HG02571 (cell line): Measurements from ENCODE around the gene TMEM247.

Experiments
- ATAC-seq: cut with Tn5 transposase; IDR thresholded peaks from one replicate; pipeline ENCODE4 v1.9.1; 2021; ENCODE audit warnings: mild to moderate bottlenecking, moderate library complexity; ENCODE audit not compliant: unreplicated experiment

Gene TMEM247

DNA sequence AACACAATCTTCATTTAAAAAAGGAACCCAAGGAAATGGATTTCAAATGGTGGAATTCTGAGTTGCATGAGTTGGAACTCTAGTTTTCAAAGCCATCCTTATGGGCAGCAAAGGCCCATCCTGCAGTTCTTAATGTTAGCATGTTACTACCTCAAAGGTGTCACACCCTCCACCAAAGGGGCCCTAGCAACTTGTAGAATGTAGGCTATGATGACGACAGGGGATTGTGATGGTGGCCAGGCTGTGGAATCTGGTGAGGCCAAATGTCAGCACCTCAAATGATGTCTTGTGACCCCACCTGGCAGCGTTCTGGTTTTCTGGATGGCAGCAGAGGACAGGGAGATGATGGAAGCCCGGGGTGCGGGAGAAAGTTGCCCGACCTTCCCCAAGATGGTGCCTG is at the start of gene TMEM247:
TSS of gene TMEM247 (plus strand) at position 301 of the 400 bp plus-strand sequence.
- no peak for ATAC-seq

DNA sequence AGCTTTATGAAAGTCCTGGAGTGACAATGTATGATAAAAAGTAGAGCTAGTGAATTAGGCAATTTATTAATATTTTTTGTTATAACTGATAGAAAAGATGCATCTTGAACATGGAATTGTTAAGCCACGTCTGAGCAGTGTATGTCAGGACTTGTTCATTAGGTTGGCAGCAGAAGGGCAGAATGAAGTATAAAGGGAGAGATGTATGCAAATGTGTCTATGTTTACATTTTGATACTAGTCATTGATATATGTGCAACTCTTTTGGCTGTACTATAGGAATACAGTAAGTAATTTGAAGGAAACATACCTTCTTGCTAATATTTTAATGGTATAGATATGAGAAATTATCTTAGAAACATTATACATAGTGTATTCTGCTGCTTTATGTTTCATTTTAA is 49.0 kb upstream of the TMEM247 start:
- ATAC-seq = no peak

DNA sequence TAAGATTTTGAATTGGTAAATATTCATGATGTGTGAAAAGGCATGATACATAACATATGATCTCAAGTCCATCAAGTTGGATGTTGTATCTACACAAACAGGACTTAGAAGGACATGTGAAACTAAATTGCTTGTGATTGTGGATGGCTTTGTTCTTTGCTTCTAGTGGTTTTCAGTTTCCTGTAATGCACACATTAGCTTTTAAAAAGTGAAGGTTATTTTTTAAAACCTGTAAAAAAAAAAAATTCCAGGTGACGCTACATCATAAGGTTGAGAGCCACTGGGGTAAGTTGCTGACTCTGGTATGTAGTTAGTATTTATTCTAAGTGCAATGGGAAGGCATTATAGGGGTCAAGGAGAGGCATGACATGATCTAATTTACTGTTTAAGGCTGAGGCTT is 48.4 kb upstream of the TMEM247 start:
- ATAC-seq = no peak

DNA sequence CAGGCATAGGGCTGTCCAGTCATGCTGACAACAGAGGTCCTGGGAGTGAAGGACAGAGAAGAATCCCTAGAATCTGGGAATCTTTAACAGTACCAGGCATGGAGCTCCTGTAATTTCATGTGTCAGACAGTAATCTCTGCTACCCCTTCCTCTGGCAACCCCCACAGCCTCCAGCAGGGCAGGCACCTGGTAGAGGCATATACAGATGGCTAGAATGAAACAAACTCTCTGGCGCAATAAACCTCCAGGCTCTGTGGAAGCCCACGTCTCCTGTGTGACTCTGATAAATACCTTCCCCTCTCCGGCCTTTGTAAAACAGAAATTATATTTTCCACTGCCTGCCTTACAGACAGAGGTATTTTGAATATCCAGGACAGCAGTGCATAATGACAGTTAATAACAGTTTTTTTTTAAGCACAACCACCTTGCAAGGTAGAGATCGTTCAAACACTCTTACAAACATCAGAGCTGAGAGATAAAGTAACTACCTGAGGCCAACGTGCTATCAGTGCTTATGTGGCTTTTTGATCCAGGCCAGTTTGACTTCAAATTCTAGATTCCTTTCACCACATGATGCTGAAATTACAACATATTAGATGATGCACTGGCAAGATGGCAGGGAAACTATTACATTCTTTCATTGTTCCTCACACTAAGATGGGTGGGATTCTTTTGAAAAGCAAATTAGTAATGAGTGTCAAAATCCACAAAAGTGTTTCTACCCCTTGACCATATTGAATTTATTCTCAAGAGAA is 47.7 kb upstream of the TMEM247 start:
- no peak for ATAC-seq

- ATAC-seq = no peak
Observed at GRCh38 chr2:46434851-46435273, 44.5 kb upstream of the TMEM247 start.

- no peak for ATAC-seq
Observed at GRCh38 chr2:46435353-46435752, 44.0 kb upstream of the TMEM247 start.

- no peak for ATAC-seq
Observed at GRCh38 chr2:46435796-46436360, 43.5 kb upstream of the TMEM247 start.

GRCh38 chr2:46436800-46437199 is 42.6 kb upstream of the TMEM247 start:
- no peak for ATAC-seq

GRCh38 chr2:46438102-46438501 is 41.3 kb upstream of the TMEM247 start:
- no peak for ATAC-seq

DNA sequence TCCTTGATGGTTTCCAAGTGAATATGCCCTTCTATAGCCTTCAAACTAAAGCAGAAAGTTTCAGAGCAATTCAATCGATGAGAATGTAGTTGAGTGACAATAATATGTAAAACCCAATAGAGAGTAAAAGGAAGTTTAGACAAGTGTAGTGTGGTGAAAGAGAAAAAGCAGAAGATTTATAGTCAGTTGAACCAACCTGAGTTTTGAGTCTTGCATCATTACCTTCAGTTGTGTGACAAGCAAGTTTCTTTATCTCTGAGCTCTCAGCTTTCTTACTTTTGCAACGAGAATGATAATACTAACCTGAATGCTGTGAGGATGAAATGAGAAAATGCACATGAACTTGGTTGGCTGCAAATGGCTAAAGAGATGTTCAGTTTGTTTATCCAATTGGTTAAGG is 40.6 kb upstream of the TMEM247 start:
- no peak for ATAC-seq

DNA sequence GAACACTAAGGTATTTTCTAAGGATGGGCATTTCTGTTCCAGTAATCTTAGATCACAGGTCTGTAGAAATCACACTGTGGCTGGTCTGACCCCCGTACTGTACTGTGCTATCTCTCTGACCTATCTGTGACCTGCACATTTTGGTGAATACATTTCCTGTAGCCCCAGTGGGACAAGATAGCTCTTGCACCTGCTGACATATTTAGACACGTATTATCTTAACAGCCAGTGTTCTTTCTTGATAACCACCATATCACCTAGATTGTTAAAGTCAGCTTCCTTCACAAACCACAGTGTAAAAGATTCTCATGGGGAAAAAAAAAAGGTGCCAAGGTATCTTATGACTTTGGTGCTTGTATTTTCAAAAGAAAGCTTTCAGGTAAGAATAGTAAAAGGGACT is 39.8 kb upstream of the TMEM247 start:
- ATAC-seq = no peak

DNA sequence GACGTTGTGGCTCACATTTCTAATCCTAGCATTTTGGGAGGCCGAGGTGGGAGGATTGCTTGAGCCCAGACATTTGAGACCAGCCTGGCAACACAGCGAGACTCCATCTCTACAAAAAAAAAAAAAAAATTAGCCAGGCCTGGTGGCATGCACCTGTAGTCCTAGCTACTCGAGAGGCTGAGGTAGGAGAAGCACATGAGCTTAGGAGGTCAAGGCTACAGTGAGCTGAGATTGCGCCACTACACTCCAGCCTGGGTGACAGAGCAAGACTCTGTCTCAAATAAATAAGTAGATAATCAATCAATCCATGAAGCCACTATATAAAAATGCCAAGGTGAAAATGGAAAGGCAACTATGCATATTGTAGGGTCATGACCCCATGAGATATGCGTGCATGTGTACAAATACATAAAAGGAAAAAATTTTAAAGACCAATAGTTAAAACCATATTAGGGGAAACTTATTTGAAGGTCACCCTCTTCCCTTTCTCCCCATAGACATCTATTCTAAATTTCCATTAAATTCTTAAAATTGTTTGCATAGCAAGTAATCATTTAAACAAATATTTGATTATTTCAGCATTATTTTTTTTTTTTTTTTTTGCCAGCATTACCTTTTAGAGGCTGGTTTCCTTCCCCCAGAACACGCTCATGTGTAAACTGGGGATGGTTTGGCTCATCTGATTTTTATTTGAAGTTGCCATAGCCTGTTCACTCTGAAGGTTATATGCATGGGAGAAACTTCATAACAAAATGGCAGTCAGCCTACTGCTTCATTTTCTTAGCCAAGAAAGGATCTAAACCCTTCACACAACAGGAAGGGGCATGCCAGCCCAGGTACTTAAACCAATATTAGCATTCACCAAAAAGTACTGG is 37.3 kb upstream of the TMEM247 start:
- ATAC-seq = no peak

DNA sequence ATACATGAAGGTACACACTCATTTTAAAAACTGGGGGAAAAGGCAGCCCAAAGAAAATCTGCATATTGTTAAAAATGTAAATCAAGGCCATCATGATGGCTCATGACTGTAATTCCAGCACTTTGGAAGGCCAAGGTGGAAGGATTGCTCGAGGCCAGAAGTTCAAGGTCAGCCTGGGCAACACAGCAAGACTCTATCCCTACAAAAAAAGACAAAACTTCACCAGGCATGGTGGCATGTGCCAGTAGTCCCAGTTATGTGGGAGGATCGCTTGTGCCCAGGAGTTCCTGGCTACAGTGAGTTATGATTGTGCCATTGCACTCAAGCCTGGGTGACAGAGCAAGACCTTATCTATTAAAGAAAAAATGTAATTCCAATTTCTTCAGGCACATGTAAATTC is 34.6 kb upstream of the TMEM247 start:
- no peak for ATAC-seq

DNA sequence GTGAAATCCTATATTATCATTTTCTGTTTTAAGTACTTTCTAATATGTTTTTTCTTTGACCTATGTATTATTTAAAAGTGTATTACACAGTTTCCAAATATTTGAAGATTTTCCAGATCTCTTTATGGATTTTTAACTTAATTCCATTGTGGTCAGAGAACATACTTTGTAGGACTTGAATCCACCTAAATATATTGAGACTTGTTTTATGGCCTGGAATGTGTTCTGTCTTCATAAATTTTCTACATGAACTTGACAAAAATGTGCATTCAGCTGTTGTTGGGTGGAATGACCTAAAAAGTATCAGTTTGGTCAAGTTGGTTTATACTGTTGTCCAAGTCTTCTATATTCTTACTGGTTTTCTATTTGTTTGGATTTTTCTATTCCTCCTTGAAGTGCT is 33.8 kb upstream of the TMEM247 start:
- no peak for ATAC-seq

- ATAC-seq = no peak
Observed at GRCh38 chr2:46446871-46447568, 32.3 kb upstream of the TMEM247 start.

DNA sequence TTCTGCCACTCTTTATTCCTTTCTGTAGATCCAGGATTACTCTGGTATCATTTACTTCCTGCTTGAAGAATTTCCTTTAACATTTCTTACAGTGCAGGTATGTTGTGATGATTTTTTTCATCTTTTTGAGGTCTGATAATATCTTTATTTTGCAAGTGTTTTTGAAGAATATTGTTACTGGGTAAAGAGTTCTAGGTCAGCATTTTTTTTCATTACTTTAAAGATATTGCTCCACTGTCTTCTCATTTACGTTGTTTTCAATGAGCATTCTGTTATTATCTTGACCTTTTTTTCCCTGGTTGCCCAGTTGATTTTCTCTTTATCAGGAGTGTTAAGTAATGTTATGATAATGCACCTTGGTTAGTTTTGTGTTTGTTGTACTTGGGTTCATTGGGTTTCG is 31.7 kb upstream of the TMEM247 start:
- ATAC-seq = no peak

GRCh38 chr2:46448111-46448510 is 31.3 kb upstream of the TMEM247 start:
- ATAC-seq = no peak

DNA sequence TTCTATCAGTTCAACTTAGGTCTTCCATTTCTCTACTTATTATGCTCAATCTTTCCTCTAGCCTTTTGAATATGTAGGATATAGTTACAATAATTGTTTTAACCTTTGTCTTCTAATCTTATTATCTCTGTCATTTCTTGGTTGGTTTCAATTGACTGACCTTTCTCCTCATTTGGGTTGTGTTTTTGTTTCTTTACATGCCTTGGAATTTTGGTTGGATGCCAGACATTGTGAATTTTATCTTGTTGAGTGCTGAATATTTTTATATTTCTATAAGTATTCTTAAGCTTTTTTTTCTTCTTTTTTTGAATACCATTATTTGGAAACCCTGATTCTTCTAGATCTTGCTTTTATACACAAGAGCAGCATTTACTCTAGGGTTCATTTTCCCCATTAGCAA is 30.7 kb upstream of the TMEM247 start:
- no peak for ATAC-seq

- ATAC-seq = no peak
Observed at GRCh38 chr2:46449700-46450099, 29.7 kb upstream of the TMEM247 start.

GRCh38 chr2:46451131-46451711 is 28.1 kb upstream of the TMEM247 start:
- ATAC-seq = no peak

- ATAC-seq = no peak
Observed at GRCh38 chr2:46456789-46457188, 22.6 kb upstream of the TMEM247 start.
